Esophagus squamous epithelium (tissue), 5 donors: ENCODE measurements around the gene CD58. TPM values are rescaled to one million over a fixed set of nuclear protein-coding genes. Genes with fewer than 3 reads are reported as not detected.

Experiments
- DNase-seq: peaks from one replicate; lab custom pipeline; 2025; lab: John Stamatoyannopoulos, UW
- H3K27ac ChIP-seq, 4 donors: fragments of 200-600 bp; sonication (generic); one replicate each; pipeline ENCODE4 v1.5.1; 2016 to 2019; ENCODE audit warnings: mild to moderate bottlenecking in 1 of 4
- H3K27me3 ChIP-seq, 4 donors: fragments of 200-600 bp; sonication (generic); 1 replicate in 3 of 4; 2 replicates in 1 of 4; pipeline versions ENCODE4 v1.5.1 to v1.6.0; 2017 to 2021; ENCODE audit warnings: antibody characterized with exemption in 1 of 4
- H3K36me3 ChIP-seq, 3 donors: fragments of 200-600 bp; sonication (generic); one replicate each; pipeline ENCODE4 v1.5.1; 2016 to 2019
- H3K4me1 ChIP-seq, 3 donors: fragments of 200-600 bp; sonication (generic); one replicate each; pipeline ENCODE4 v1.5.1; 2017 to 2019
- H3K4me3 ChIP-seq, 4 donors: fragments of 200-600 bp; sonication (generic); 1 replicate in 3 of 4; 2 replicates in 1 of 4; pipeline ENCODE4 v1.5.1; 2016 to 2019; ENCODE audit warnings: mild to moderate bottlenecking in 2 of 4, moderate library complexity in 1 of 4
- H3K9me3 ChIP-seq, 3 donors: fragments of 200-600 bp; sonication (generic); one replicate each; pipeline ENCODE4 v1.5.1; 2016 to 2019
- POLR2A ChIP-seq, 4 donors: fragments of 450-650 bp; IDR thresholded peaks; one replicate each; pipeline ENCODE4 v1.6.1; 2017; ENCODE audit warnings: antibody characterized with exemption in 4 of 4, mild to moderate bottlenecking in 4 of 4, moderate library complexity in 3 of 4
- WGBS, 2 donors: methylation state at CpG; one replicate each; pipeline ENCODE4 v1.1.5; 2018; 5-methylcytosine and 5-hydroxymethylcytosine counted together
- intact Hi-C: fragments of 100-400 bp; cut with DNase I; formaldehyde crosslinking; loops from one replicate; pipeline ENCODE4 v1.15.0; 2022
- total RNA-seq, 4 donors: library from RNA; depleted of rRNA; stranded (reverse); fragments of >200 nt; gene quantifications; one replicate each; pipeline ENCODE4 v1.1.0, GENCODE V29; 2016
- TF ChIP-seq, protein P1 (sequence below), 6 experiments: fragments of 450-650 bp in 4 of 6; fragments of 200-600 bp in 2 of 6; sonication (generic) in 2 of 6; IDR thresholded peaks; one replicate each; pipeline ENCODE4 v1.5.1; 2016 to 2019; ENCODE audit warnings: antibody characterized with exemption in 6 of 6, mild to moderate bottlenecking in 4 of 6, moderate library complexity in 4 of 6
- donor health status: DM: yes; HTN: yes; CAD: no.

CD58 gene
- total RNA-seq, 4 donors from 2014 or later = 19.4 to 54.4 (median 32.5) TPM

DNA sequence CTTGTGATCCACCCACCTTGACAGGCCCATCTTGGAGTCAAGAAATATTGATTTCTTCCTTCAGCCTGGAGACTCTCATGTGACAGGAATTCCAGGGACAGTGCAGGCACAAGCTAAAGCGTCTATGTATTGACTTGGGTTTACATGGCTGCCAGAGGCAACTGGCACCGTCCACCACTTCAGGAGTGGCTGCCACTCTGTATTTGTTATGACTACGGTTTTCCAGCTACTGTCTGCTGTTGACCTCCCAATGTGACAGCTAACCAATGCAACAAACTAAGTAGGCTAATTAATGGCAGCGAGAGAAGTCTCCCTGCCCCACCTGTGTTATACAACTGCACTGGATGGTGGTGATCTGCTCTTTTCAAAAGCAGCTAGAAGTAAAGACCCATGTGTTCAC lies 56.9 kb downstream of the CD58 start:
- Histone ChIP-seq H3K36me3 (peaks cover 0 to 7% (median 0%) of the 10 kb centered on the region in 3 donors), H3K9me3 (no peaks in the 10 kb centered on the region), H3K4me1 (peaks cover 7 to 10% (median 8%) of the 10 kb centered on the region in 3 donors), H3K27me3 (no peaks in the 10 kb centered on the region), H3K27ac (peak overlapping the region in 1 of 4 donors; percentile 62), H3K4me3 (no peak overlapping the region)
- intact Hi-C loops = no loop called here
- WGBS, 2 donors = 80 to 81% methylated on average over 1 to 4 of the region's 4 CpGs
- TF ChIP-seq, protein P1, sequence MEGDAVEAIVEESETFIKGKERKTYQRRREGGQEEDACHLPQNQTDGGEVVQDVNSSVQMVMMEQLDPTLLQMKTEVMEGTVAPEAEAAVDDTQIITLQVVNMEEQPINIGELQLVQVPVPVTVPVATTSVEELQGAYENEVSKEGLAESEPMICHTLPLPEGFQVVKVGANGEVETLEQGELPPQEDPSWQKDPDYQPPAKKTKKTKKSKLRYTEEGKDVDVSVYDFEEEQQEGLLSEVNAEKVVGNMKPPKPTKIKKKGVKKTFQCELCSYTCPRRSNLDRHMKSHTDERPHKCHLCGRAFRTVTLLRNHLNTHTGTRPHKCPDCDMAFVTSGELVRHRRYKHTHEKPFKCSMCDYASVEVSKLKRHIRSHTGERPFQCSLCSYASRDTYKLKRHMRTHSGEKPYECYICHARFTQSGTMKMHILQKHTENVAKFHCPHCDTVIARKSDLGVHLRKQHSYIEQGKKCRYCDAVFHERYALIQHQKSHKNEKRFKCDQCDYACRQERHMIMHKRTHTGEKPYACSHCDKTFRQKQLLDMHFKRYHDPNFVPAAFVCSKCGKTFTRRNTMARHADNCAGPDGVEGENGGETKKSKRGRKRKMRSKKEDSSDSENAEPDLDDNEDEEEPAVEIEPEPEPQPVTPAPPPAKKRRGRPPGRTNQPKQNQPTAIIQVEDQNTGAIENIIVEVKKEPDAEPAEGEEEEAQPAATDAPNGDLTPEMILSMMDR (IDR thresholded peaks at IDR 0.05) = no peak
- TF ChIP-seq POLR2A (IDR thresholded peaks at IDR 0.05) = no peak
- no peak for DNase-seq

DNA sequence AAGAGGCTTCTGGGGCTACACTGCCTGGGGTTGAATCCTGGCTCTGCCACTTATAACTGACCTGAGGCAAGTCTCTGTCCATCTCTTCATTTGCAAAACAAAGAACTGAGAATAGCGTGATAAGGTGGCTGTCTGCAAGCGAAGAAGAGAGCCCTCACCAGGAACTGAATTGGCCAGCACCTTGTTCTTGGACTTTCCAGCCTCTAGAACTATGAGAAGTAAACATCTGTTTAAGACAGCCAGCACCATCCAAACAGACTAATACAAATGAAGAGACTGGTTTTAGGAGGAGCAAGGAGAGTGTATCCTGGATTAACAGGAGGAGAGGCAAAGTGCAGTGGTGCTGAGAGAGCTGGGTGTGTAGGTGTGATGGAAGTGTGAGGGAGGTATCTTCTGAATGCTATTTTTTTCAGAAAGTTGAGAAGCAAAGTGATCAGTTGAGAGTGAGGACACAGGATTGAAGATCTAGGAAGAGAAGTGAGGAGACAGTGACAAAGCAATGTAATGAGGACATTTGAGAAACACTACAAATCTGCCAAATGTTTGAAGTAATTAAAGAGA lies 59.3 kb downstream of the CD58 start:
- 44 to 94% methylated on average over 2 of the region's 2 CpGs for WGBS, 2 donors
- Histone ChIP-seq H3K27me3 (no peaks in the 10 kb centered on the region), H3K27ac (no peak overlapping the region), H3K4me1 (peaks cover 16 to 32% (median 18%) of the 10 kb centered on the region in 3 donors), H3K36me3 (no peaks in the 10 kb centered on the region), H3K9me3 (no peaks in the 10 kb centered on the region), H3K4me3 (no peak overlapping the region)
- no peak for DNase-seq
- intact Hi-C loops = no loop called here
- TF ChIP-seq, protein P1 (IDR thresholded peaks at IDR 0.05) = no peak
- no peak for TF ChIP-seq POLR2A (IDR thresholded peaks at IDR 0.05)

DNA sequence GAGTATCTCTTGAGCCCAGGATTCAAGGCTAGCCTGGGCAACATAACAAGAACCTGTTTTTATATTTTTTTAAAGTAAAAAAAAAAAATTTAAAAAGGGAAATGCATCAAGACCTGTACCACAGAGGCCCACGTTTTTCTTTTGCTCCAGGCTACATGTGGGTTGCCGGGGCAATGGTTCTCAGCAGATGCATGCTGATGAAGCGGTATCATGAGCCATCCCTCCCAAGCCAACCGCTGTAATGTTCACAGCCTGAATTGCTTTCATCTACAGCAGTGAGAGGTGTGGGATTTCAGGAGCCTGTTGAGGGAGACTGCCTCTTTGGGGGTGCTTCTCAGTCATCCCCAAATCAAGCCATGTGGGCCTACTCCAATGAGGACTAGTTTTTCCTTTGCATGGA lies 60.5 kb downstream of the CD58 start:
- intact Hi-C loops = no loop called here
- WGBS, 2 donors = 70 to 79% methylated on average over 4 of the region's 4 CpGs
- peaks cover 16 to 43% (median 21%) of the 10 kb centered on the region in 3 donors for H3K4me1 ChIP-seq

GRCh38 chr1:116508984-116509980 lies 61.5 kb downstream of the CD58 start:
- no peak for TF ChIP-seq POLR2A (IDR thresholded peaks at IDR 0.05)
- TF ChIP-seq, protein P1 (IDR thresholded peaks at IDR 0.05) = no peak
- 49 to 50% methylated on average over 3 of the region's 3 CpGs for WGBS, 2 donors
- Histone ChIP-seq H3K9me3 (no peaks in the 10 kb centered on the region), H3K4me1 (peaks cover 21 to 54% (median 29%) of the 10 kb centered on the region in 3 donors), H3K27me3 (no peaks in the 10 kb centered on the region), H3K4me3 (no peak overlapping the region), H3K36me3 (no peaks in the 10 kb centered on the region), H3K27ac (peak overlapping the region; percentile 63 to 75 (median 71))
- intact Hi-C loops = no loop called here
- no peak for DNase-seq

More for the DNA sequence above, 60.5 kb downstream of the CD58 start:
- Histone ChIP-seq H3K27ac (no peak overlapping the region), H3K9me3 (no peaks in the 10 kb centered on the region), H3K27me3 (no peaks in the 10 kb centered on the region), H3K36me3 (no peaks in the 10 kb centered on the region), H3K4me3 (no peak overlapping the region)
- DNase-seq = no peak
- no peak for TF ChIP-seq POLR2A (IDR thresholded peaks at IDR 0.05)
- TF ChIP-seq, protein P1 (IDR thresholded peaks at IDR 0.05) = no peak
